PC-9 (cell line): Measurements from ENCODE around the gene TMC8. TPM values are rescaled to one million over a fixed set of nuclear protein-coding genes. Genes with fewer than 3 reads are reported as not detected.

Source experiments
- BruUV-seq: library from RNA; stranded (reverse); fragments of 400-500 nt; replicated peaks from 2 replicates; lab custom pipeline; 2021; lab: Mats Ljungman, UMichigan
- CTCF ChIA-PET: fragments of 300-600 bp; sonication (Branson Sonifier 250); formaldehyde crosslinking; loops from one replicate; lab custom pipeline; 2022; ENCODE audit warnings: antibody characterized with exemption; lab: Charles Lee
- POLR2A ChIA-PET: fragments of 300-600 bp; sonication (Branson Sonifier 250); formaldehyde crosslinking; loops from one replicate; lab custom pipeline; 2022; ENCODE audit warnings: antibody characterized with exemption; ENCODE audit not compliant: unreplicated experiment; lab: Charles Lee
- DNase-seq, 2 experiments: peaks; one replicate each; pipeline versions ENCODE4 v3.0.0 to v3.0.0-alpha.2; 2015 to 2022; ENCODE audit warnings: mixed read lengths in 1 of 2
- H2AFZ ChIP-seq: fragments of 200-600 bp; sonication (generic); 2 replicates; pipeline ENCODE4 v1.8.1; 2017; ENCODE audit warnings: antibody characterized with exemption
- H3F3A ChIP-seq: fragments of 200-600 bp; sonication (generic); 2 replicates; pipeline ENCODE4 v1.8.1; 2017; ENCODE audit warnings: antibody characterized with exemption, mild to moderate bottlenecking, low read depth; ENCODE audit not compliant: insufficient read depth
- H3K27ac ChIP-seq: fragments of 200-600 bp; sonication (generic); 2 replicates; pipeline ENCODE4 v1.6.1; 2016; ENCODE audit warnings: mixed run types
- H3K27me3 ChIP-seq: fragments of 200-600 bp; sonication (generic); 2 replicates; pipeline ENCODE4 v1.6.1; 2016; ENCODE audit warnings: low read depth, mixed run types; ENCODE audit not compliant: insufficient read depth
- H3K36me3 ChIP-seq: fragments of 200-600 bp; sonication (generic); 2 replicates; pipeline ENCODE4 v1.6.1; 2016; ENCODE audit warnings: low read depth, mixed run types
- H3K4me1 ChIP-seq: fragments of 200-600 bp; sonication (generic); replicated peaks from 2 replicates; pipeline ENCODE4 v1.6.1; 2016; ENCODE audit warnings: mixed run types; ENCODE audit not compliant: insufficient read depth
- H3K4me2 ChIP-seq: fragments of 200-600 bp; sonication (generic); 2 replicates; pipeline ENCODE4 v1.6.1; 2017; ENCODE audit warnings: mixed run types
- H3K4me3 ChIP-seq: fragments of 200-600 bp; sonication (generic); 2 replicates; pipeline ENCODE4 v1.6.1; 2016; ENCODE audit warnings: mixed run types
- H3K79me2 ChIP-seq: fragments of 200-600 bp; sonication (generic); 2 replicates; pipeline ENCODE4 v1.6.1; 2017; ENCODE audit warnings: low read depth, mixed run types
- H3K9me2 ChIP-seq: fragments of 200-600 bp; sonication (generic); 2 replicates; pipeline ENCODE4 v1.8.1; 2017; ENCODE audit warnings: mild to moderate bottlenecking; ENCODE audit not compliant: insufficient read depth
- H3K9me3 ChIP-seq: fragments of 200-600 bp; sonication (generic); 2 replicates; pipeline ENCODE4 v1.8.1; 2016; ENCODE audit warnings: low read depth; ENCODE audit not compliant: insufficient read depth
- H4K20me1 ChIP-seq: fragments of 200-600 bp; sonication (generic); 2 replicates; pipeline ENCODE4 v1.8.1; 2017; ENCODE audit not compliant: insufficient read depth
- CTCF ChIP-seq: fragments of 200-600 bp; sonication (generic); conservative IDR thresholded peaks from 2 replicates; pipeline ENCODE4 v1.6.1; 2017; ENCODE audit warnings: mixed run types, antibody characterized with exemption, mild to moderate bottlenecking, moderate library complexity
- EZH2 ChIP-seq: fragments of 200-600 bp; sonication (generic); IDR thresholded peaks from 2 replicates; pipeline ENCODE4 v1.8.0; 2017; ENCODE audit warnings: antibody characterized with exemption, low read depth
- intact Hi-C: fragments of 100-400 bp; cut with micrococcal nuclease; formaldehyde crosslinking; loops from one replicate; pipeline ENCODE4 v1.10.0; 2022; ENCODE audit not compliant: unreplicated experiment
- total RNA-seq: library from RNA; stranded (reverse); gene quantifications from 2 replicates; pipeline ENCODE4 v1.2.3, GENCODE V29; 2021

TMC8 gene
- total RNA-seq, 1 experiment from 2014 or later, result 1.9 TPM

- peak overlapping the region; percentile 71; the same call in 1 of the 2 replicates for H2AFZ ChIP-seq
- H3K27ac ChIP-seq, result no peak overlapping the region
- H3K27me3 ChIP-seq, result no peaks in the 10 kb centered on the region
- DNase-seq, result no peak
- no peaks in the 10 kb centered on the region for H3K9me3 ChIP-seq
- H3K4me3 ChIP-seq, result peak overlapping the region; percentile 60
- ChIA-PET CTCF (no interaction called here), POLR2A (interaction anchor here (0.6 kb wide), 1 partner anchor 45 kb away, joined by 4 read pairs; no protein-coding TSS in a partner anchor)
- no TSS peak for BruUV-seq
- H3K4me1 ChIP-seq, result peaks cover 19% of the 10 kb centered on the region
- intact Hi-C loops, result no loop called here
- H3F3A ChIP-seq, result peaks cover 19% of the 10 kb centered on the region; the same call in 1 of the 2 replicates
- H3K36me3 ChIP-seq, result no peaks in the 10 kb centered on the region
- H4K20me1 ChIP-seq, result no peaks in the 10 kb centered on the region
- no peaks in the 10 kb centered on the region for H3K9me2 ChIP-seq
- H3K4me2 ChIP-seq, result peak overlapping the region; percentile 70
- TF ChIP-seq EZH2, result no peak
- peaks cover 13% of the 10 kb centered on the region for H3K79me2 ChIP-seq
Observed at GRCh38 chr17:78131172-78132083, 857 bp downstream of the TMC8 start.

GRCh38 chr17:78132084-78132676 is 1.6 kb downstream of the TMC8 start:
- POLR2A ChIA-PET, result no interaction called here
- Histone ChIP-seq H3K4me2 (peak overlapping the region; percentile 70), H3K79me2 (peaks cover 6% of the 10 kb centered on the region), H3K27ac (no peak overlapping the region), H3K9me2 (no peaks in the 10 kb centered on the region), H4K20me1 (no peaks in the 10 kb centered on the region), H3F3A (peaks cover 19% of the 10 kb centered on the region; the same call in 1 of the 2 replicates), H3K27me3 (no peaks in the 10 kb centered on the region), H3K4me1 (peaks cover 13% of the 10 kb centered on the region), H3K4me3 (peak overlapping the region; percentile 60), H2AFZ (peak overlapping the region; percentile 71; the same call in 1 of the 2 replicates), H3K36me3 (no peaks in the 10 kb centered on the region), H3K9me3 (no peaks in the 10 kb centered on the region)
- BruUV-seq, result no TSS peak
- peak; percentile 62 to 76 for DNase-seq
- TF ChIP-seq CTCF (no peak), EZH2 (no peak)
- intact Hi-C loops, result no loop called here
- CTCF ChIA-PET, result no interaction called here

- H3K4me3 ChIP-seq, result no peak overlapping the region
- intact Hi-C loops, result no loop called here
- H3K36me3 ChIP-seq, result no peaks in the 10 kb centered on the region
- no peak overlapping the region for H2AFZ ChIP-seq
- no TSS peak for BruUV-seq
- H3K27me3 ChIP-seq, result no peaks in the 10 kb centered on the region
- TF ChIP-seq EZH2 (no peak), CTCF (no peak)
- POLR2A ChIA-PET, result no interaction called here
- peak overlapping the region; percentile 70 for H3K4me2 ChIP-seq
- no peaks in the 10 kb centered on the region for H3K79me2 ChIP-seq
- H3F3A ChIP-seq, result peaks cover 19% of the 10 kb centered on the region; the same call in 1 of the 2 replicates
- no peak overlapping the region for H3K27ac ChIP-seq
- H3K9me3 ChIP-seq, result no peaks in the 10 kb centered on the region
- DNase-seq, result no peak
- CTCF ChIA-PET, result no interaction called here
- H4K20me1 ChIP-seq, result no peaks in the 10 kb centered on the region
- H3K4me1 ChIP-seq, result peaks cover 13% of the 10 kb centered on the region
- H3K9me2 ChIP-seq, result no peaks in the 10 kb centered on the region
Observed at GRCh38 chr17:78132767-78133178, 2.2 kb downstream of the TMC8 start.
